IMR-90 (cell line): ENCODE measurements around the gene TTC39C. TPM values are rescaled to one million over a fixed set of nuclear protein-coding genes. Genes with fewer than 3 reads are reported as not detected.
A peak's percentile ranks its signal among the peaks of the same experiment; 100 is the strongest.

ENCODE experiments used
- ATAC-seq: fragments of 200-7000 bp; cut with Tn5 transposase; 2 replicates; pipeline ENCODE4 v1.9.1; 2020; ENCODE audit warnings: low read depth, mild to moderate bottlenecking, moderate library complexity
- Bru-seq: library from RNA; stranded (reverse); fragments of 400-500 nt; gene quantifications from one replicate; lab custom pipeline; 2021; lab: Mats Ljungman, UMichigan
- BruChase-seq, 2 experiments: library from RNA; stranded (reverse); fragments of 400-500 nt; gene quantifications; one replicate each; lab custom pipeline; 2021; lab: Mats Ljungman, UMichigan
- BruUV-seq: library from RNA; stranded (reverse); fragments of 400-500 nt; replicated peaks from 2 replicates; lab custom pipeline; 2021; lab: Mats Ljungman, UMichigan
- CTCF ChIA-PET: fragments of 300-600 bp; formaldehyde crosslinking; extraction: SDS; loops from one replicate; lab custom pipeline; 2021; ENCODE audit warnings: antibody characterized with exemption; lab: Yijun Ruan, JAX
- POLR2A ChIA-PET: fragments of 300-600 bp; sonication (Branson Sonifier 250); formaldehyde crosslinking; loops from one replicate; lab custom pipeline; 2022; ENCODE audit warnings: antibody characterized with exemption; ENCODE audit not compliant: unreplicated experiment; lab: Charles Lee
- DNase-seq: peaks from one replicate; pipeline ENCODE4 v3.0.0; 2013
- H2AFZ ChIP-seq: replicated peaks from 2 replicates; pipeline ENCODE3; 2013; ENCODE audit warnings: low read length, mild to moderate bottlenecking; ENCODE audit not compliant: poor library complexity
- H2AK5ac ChIP-seq: 2 replicates; pipeline ENCODE4 v1.6.1; 2013; ENCODE audit warnings: low read depth, low read length, inconsistent platforms
- H2AK9ac ChIP-seq: replicated peaks from 2 replicates; pipeline ENCODE3; 2013; ENCODE audit warnings: mild to moderate bottlenecking, low read depth, low read length, moderate library complexity; ENCODE audit not compliant: poor library complexity
- H2BK120ac ChIP-seq: 2 replicates; pipeline ENCODE4 v1.6.1; 2013; ENCODE audit warnings: low read depth, low read length, inconsistent platforms
- H2BK15ac ChIP-seq: 3 replicates; pipeline ENCODE4 v1.6.1; 2013; ENCODE audit warnings: low read depth, low read length, inconsistent platforms
- H2BK20ac ChIP-seq: 2 replicates; pipeline ENCODE4 v1.6.1; 2013; ENCODE audit warnings: low read depth, mild to moderate bottlenecking, inconsistent platforms, low read length, moderate library complexity
- H2BK5ac ChIP-seq: 2 replicates; pipeline ENCODE4 v1.6.1; 2013; ENCODE audit warnings: mild to moderate bottlenecking, low read depth, low read length, inconsistent platforms; ENCODE audit not compliant: poor library complexity, severe bottlenecking
- H3K14ac ChIP-seq: replicated peaks from 2 replicates; pipeline ENCODE4 v1.6.1; 2013; ENCODE audit warnings: low read depth, low read length, inconsistent platforms
- H3K18ac ChIP-seq: 2 replicates; pipeline ENCODE4 v1.6.1; 2013; ENCODE audit warnings: low read depth, low read length, control low read depth
- H3K23ac ChIP-seq: 2 replicates; pipeline ENCODE4 v1.6.1; 2013; ENCODE audit warnings: low read depth, low read length, inconsistent platforms
- H3K27ac ChIP-seq: 2 replicates; pipeline ENCODE4 v1.5.1; 2013; ENCODE audit warnings: mild to moderate bottlenecking, control low read depth, low read length; ENCODE audit not compliant: insufficient read depth
- H3K27me3 ChIP-seq: 2 replicates; pipeline ENCODE4 v1.6.1; 2013; ENCODE audit warnings: low read length; ENCODE audit not compliant: control insufficient read depth, insufficient read depth
- H3K36me3 ChIP-seq: 2 replicates; pipeline ENCODE4 v1.6.1; 2013; ENCODE audit warnings: low read length, mixed read lengths; ENCODE audit not compliant: control insufficient read depth, insufficient read depth
- H3K4ac ChIP-seq: 2 replicates; pipeline ENCODE4 v1.6.1; 2013; ENCODE audit warnings: low read depth, low read length, inconsistent platforms
- H3K4me1 ChIP-seq: 2 replicates; pipeline ENCODE4 v1.6.1; 2013; ENCODE audit warnings: low read length, mixed read lengths; ENCODE audit not compliant: control insufficient read depth, insufficient read depth
- H3K4me2 ChIP-seq: 2 replicates; pipeline ENCODE4 v1.6.1; 2013; ENCODE audit warnings: low read depth, mild to moderate bottlenecking, control low read depth, low read length, moderate library complexity
- H3K4me3 ChIP-seq: 2 replicates; pipeline ENCODE4 v1.5.1; 2013; ENCODE audit warnings: low read depth, mild to moderate bottlenecking, control low read depth, low read length, moderate library complexity; ENCODE audit not compliant: insufficient read depth
- H3K56ac ChIP-seq: 2 replicates; pipeline ENCODE4 v1.6.1; 2013; ENCODE audit warnings: low read length, inconsistent platforms; ENCODE audit not compliant: insufficient read depth; ENCODE audit errors: extremely low read depth
- H3K79me1 ChIP-seq, 2 experiments: 2 replicates each; pipeline ENCODE4 v1.6.1; 2013; ENCODE audit warnings: low read length in 2 of 2, inconsistent platforms in 1 of 2, low read depth in 1 of 2
- H3K9ac ChIP-seq: 2 replicates; pipeline ENCODE4 v1.6.1; 2013; ENCODE audit warnings: low read depth, low read length, control low read depth
- H3K9me1 ChIP-seq: 2 replicates; pipeline ENCODE4 v1.6.1; 2013; ENCODE audit warnings: low read length, inconsistent platforms; ENCODE audit not compliant: insufficient read depth
- H3K9me3 ChIP-seq: 2 replicates; pipeline ENCODE4 v1.6.1; 2013; ENCODE audit warnings: low read length; ENCODE audit not compliant: control insufficient read depth, insufficient read depth
- H4K20me1 ChIP-seq: 2 replicates; pipeline ENCODE4 v1.6.1; 2013; ENCODE audit warnings: low read length, inconsistent platforms; ENCODE audit not compliant: insufficient read depth
- H4K5ac ChIP-seq: 2 replicates; pipeline ENCODE4 v1.6.1; 2013; ENCODE audit warnings: mild to moderate bottlenecking, low read depth, low read length, control low read depth
- H4K8ac ChIP-seq, 2 experiments: 2 replicates each; pipeline ENCODE4 v1.6.1; 2013; ENCODE audit warnings: low read depth in 2 of 2, low read length in 2 of 2, control low read depth in 1 of 2, inconsistent platforms in 1 of 2
- H4K91ac ChIP-seq: 2 replicates; pipeline ENCODE4 v1.6.1; 2013; ENCODE audit warnings: low read depth, low read length, inconsistent platforms; ENCODE audit not compliant: insufficient read depth
- CHD1 ChIP-seq: IDR thresholded peaks from 2 replicates; pipeline ENCODE4 v1.6.1; 2012; ENCODE audit warnings: low read depth, low read length, improper control_type of control experiment
- MAFK ChIP-seq: IDR thresholded peaks from 2 replicates; pipeline ENCODE4 v1.6.1; 2012; ENCODE audit warnings: low read depth, low read length, improper control_type of control experiment
- POLR2A ChIP-seq: IDR thresholded peaks from 2 replicates; pipeline ENCODE4 v1.6.1; 2012; ENCODE audit warnings: mild to moderate bottlenecking, low read depth, low read length
- WGBS, 2 experiments: methylation state at CpG; one replicate each; pipeline versions ENCODE4 v1.1.5 to v1.1.7; 2013; ENCODE audit warnings: missing lambda C conversion rate in 2 of 2; ENCODE audit not compliant: insufficient read length in 1 of 2; ENCODE audit errors: extremely low coverage in 2 of 2; 5-methylcytosine and 5-hydroxymethylcytosine counted together
- dilution Hi-C: fragments of 300-500 bp; cut with HindIII; formaldehyde crosslinking; loops from one replicate; pipeline ENCODE4 v1.14.3; 2018; ENCODE audit warnings: low sequenced_read_pairs; ENCODE audit not compliant: unreplicated experiment
- in situ Hi-C: fragments of 300-500 bp; cut with MboI; formaldehyde crosslinking; loops from 3 replicates; pipeline ENCODE4 v1.14.3; 2019; ENCODE audit warnings: low sequenced_read_pairs, inconsistent platforms, mixed read lengths
- intact Hi-C: fragments of 100-400 bp; cut with micrococcal nuclease; formaldehyde crosslinking; loops from 2 replicates; pipeline ENCODE4 v1.10.0; 2022
- long read RNA-seq: library from polyadenylated mRNA; unstranded; transcript quantifications from one replicate; pipeline ENCODE4 v2.0.0, GENCODE V29; 2021; ENCODE audit not compliant: unreplicated experiment
- polyA plus RNA-seq, 3 experiments: library from polyadenylated mRNA; depleted of rRNA; stranded (reverse); fragments of >200 nt; gene quantifications; 2 replicates each; pipeline ENCODE4 v1.2.3, GENCODE V29; 2012; ENCODE audit warnings: low replicate concordance in 1 of 3
- total RNA-seq: library from RNA; depleted of rRNA; stranded (reverse); fragments of >200 nt; gene quantifications from 2 replicates; pipeline ENCODE4 v1.2.3, GENCODE V29; 2012; rRNA removed

TTC39C gene
- total RNA-seq (20.8 and 22.8 TPM in 2 replicates), polyA plus RNA-seq (2012; rRNA removed) (8.0 and 9.1 TPM in 2 replicates), Bru-seq, nascent RNA (percentile 87 among the genes with signal in this experiment), BruChase-seq, experiment 1, labeled RNA remaining after a 6-hour chase (percentile 88 among the genes with signal in this experiment), BruChase-seq, experiment 2, labeled RNA remaining after a 2-hour chase (percentile 88 among the genes with signal in this experiment)
- polyA plus RNA-seq (2012; cell fraction: cytosol; rRNA removed): 3.6 and 4.1 TPM in 2 replicates
- 5.4 and 10.4 TPM in 2 replicates for polyA plus RNA-seq (2012; cell fraction: nucleus; rRNA removed; ENCODE audit: low replicate concordance)
- long read RNA-seq, transcript TTC39C-202 (14 exons, 2,442 nt): major isoform, 5 of 21 reads
- long read RNA-seq, transcript TTC39C-209 (2 exons, 1,048 nt): major isoform, 5 of 21 reads
- long read RNA-seq, partial matches to known transcripts: 3 of 21 reads
- long read RNA-seq, other reads (novel, unspliced or antisense): 8 of 21 reads

DNA sequence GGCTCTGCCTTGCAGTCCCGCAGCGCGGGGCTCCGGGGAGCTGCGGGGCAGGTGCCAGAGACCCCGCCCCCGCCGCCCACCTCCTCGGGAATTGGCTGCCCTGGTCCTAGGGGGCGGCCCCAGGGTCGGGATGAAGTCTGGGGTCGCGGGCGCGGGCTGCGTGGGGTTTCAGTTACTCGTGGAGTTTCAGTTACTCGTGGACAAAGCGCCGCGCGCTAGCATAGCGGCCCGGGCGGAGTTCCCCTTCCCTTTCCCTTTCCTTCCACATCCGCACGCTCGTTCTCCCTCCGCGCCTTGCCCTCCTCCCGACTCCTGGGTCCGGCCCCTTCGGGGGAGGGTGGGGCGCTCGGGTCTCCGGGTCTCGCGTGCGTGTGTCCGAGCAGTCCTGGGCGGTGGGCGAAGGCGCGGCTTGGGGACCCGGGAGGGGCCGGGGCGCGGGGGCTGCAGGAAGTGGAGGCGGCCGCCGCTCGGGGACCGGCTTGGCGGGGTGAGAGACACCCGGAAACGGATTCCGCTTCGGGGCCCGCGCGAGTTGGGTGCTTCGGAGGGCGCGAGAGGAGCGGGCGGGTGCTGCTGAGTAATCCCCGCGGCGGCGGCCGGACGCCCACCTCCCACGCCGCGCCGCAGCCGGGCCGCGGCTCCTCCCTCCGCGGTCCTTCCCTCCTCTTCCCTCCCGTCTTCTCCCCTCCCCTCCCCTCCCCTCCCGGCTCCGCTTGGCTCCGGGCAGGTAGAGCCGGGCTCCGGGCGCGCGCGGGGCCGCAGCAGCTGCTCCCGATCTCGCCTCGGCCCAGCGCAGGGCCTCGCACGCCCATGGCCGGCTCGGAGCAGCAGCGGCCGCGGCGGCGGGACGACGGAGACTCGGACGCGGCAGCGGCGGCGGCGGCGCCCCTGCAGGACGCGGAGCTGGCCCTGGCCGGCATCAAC lies at the start of gene TTC39C:
Gene TTC39C (plus strand): TSS at position 693 of the 924 bp plus-strand sequence. CDS start 118 bp downstream, at position 811.
- Histone ChIP-seq H3K14ac (0 out of 2 replicates have a peak within 1 kb of the TSS, but pooled peaks have one; percentile 54), H3K23ac (peak within 1 kb of the TSS; percentile 77; the same call in 1 of the 2 replicates), H4K91ac (peak within 1 kb of the TSS; percentile 68), H3K9ac (peak within 1 kb of the TSS; percentile 91), H3K79me1 (peaks cover 21 to 34% of the 10 kb centered on the region in 2 experiments), H3K27ac (peak within 1 kb of the TSS; percentile 97), H3K4ac (peak within 1 kb of the TSS; percentile 66), H2BK5ac (peak within 1 kb of the TSS; percentile 88), H3K4me3 (peak within 1 kb of the TSS; percentile 82), H2AFZ (peak within 1 kb of the TSS; percentile 92), H4K5ac (peak within 1 kb of the TSS; percentile 40; the same call in 1 of the 2 replicates), H2AK5ac (peak within 1 kb of the TSS; percentile 3; the same call in 1 of the 2 replicates), H3K9me1 (peaks cover 12% of the 10 kb centered on the region), H2AK9ac (peak within 1 kb of the TSS; percentile 80), H3K18ac (peak within 1 kb of the TSS; percentile 61; the same call in 1 of the 2 replicates), H2BK120ac (peak within 1 kb of the TSS; percentile 73), H3K36me3 (0 out of 2 replicates have a peak, but pooled peaks cover 1% of the 10 kb centered on the region), H3K9me3 (no peaks in the 10 kb centered on the region), H2BK20ac (0 out of 2 replicates have a peak within 1 kb of the TSS, but pooled peaks have one; percentile 36), H4K20me1 (peaks cover 24% of the 10 kb centered on the region), H4K8ac (peak within 1 kb of the TSS; percentile 41 to 60; a peak in 3 of 4 replicates), H3K56ac (peak within 1 kb of the TSS; percentile 47), H3K27me3 (peaks cover 7% of the 10 kb centered on the region), H3K4me1 (peaks cover 4% of the 10 kb centered on the region; the same call in 1 of the 2 replicates), H2BK15ac (no peak within 1 kb of the TSS), H3K4me2 (peak within 1 kb of the TSS; percentile 83)
- in situ Hi-C loops (no loop called here), intact Hi-C loops (loop anchor here (1.0 to 10.0 kb wide), 4 partner anchors 62 to 390 kb away; no protein-coding TSS in a partner anchor), dilution Hi-C loops (no loop called here)
- ChIA-PET CTCF (no interaction called here), POLR2A (no interaction called here)
- DNase-seq (peak; percentile 71), ATAC-seq (peak; percentile 85)
- TF ChIP-seq CHD1: no peak
- no peak for TF ChIP-seq MAFK
- TF ChIP-seq POLR2A: peak; percentile 57; the same call in 1 of the 2 replicates
- no TSS peak for BruUV-seq
- 0% methylated on average over 59 of the region's 118 CpGs; no CpG with 5 or more reads in 1 of the 2 experiments for WGBS, 2 experiments
